SU-DHL-6 (cell line): ENCODE data around the gene USP25.

ENCODE experiments used
- H2AFZ ChIP-seq: fragments of 200-600 bp; sonication (generic); 2 replicates; pipeline ENCODE4 v1.6.1; 2014; ENCODE audit warnings: low read depth, mild to moderate bottlenecking, moderate library complexity, mixed read lengths, antibody characterized with exemption, low read length; ENCODE audit not compliant: severe bottlenecking
- H3F3A ChIP-seq: fragments of 200-600 bp; shearing (Covaris generic); 2 replicates; pipeline ENCODE4 v1.6.0; 2016; ENCODE audit warnings: antibody characterized with exemption, mild to moderate bottlenecking; ENCODE audit not compliant: insufficient read depth
- H3K27ac ChIP-seq: fragments of 200-600 bp; sonication (generic); 2 replicates; pipeline ENCODE4 v1.5.1; 2016; ENCODE audit warnings: low read depth, mild to moderate bottlenecking, low read length, moderate library complexity, mixed read lengths
- H3K27me3 ChIP-seq: fragments of 200-600 bp; sonication (generic), shearing (Covaris generic); 2 replicates; pipeline ENCODE4 v1.6.0; 2014; ENCODE audit warnings: mild to moderate bottlenecking, low read length
- H3K36me3 ChIP-seq: fragments of 200-600 bp; sonication (generic); 2 replicates; pipeline ENCODE4 v1.6.1; 2014; ENCODE audit warnings: mild to moderate bottlenecking, low read length, mixed read lengths
- H3K4me2 ChIP-seq: fragments of 300-600, 200-600 bp; shearing (Covaris generic), sonication (generic); 2 replicates; pipeline ENCODE4 v1.6.0; 2014; ENCODE audit warnings: low read length, low read depth, mild to moderate bottlenecking; ENCODE audit not compliant: poor library complexity, severe bottlenecking
- H3K4me3 ChIP-seq: fragments of 200-600 bp; sonication (generic); 2 replicates; pipeline ENCODE4 v1.5.1; 2014; ENCODE audit warnings: antibody characterized with exemption, low read length, mild to moderate bottlenecking, mixed read lengths; ENCODE audit not compliant: insufficient read depth, poor library complexity, severe bottlenecking
- H3K79me2 ChIP-seq: fragments of 200-600 bp; sonication (generic); 2 replicates; pipeline ENCODE4 v1.6.1; 2014; ENCODE audit warnings: mild to moderate bottlenecking, low read length, moderate library complexity; ENCODE audit not compliant: insufficient read depth
- H3K9ac ChIP-seq: fragments of 200-600 bp; sonication (generic); 2 replicates; pipeline ENCODE4 v1.7.0; 2014; ENCODE audit warnings: mild to moderate bottlenecking, low read length
- H3K9me2 ChIP-seq: fragments of 200-600 bp; sonication (generic); replicated peaks from 2 replicates; pipeline ENCODE4 v1.6.1; 2014; ENCODE audit warnings: low read length; ENCODE audit not compliant: insufficient read depth
- H3K9me3 ChIP-seq: fragments of 200-600 bp; sonication (generic); 2 replicates; pipeline ENCODE4 v1.6.1; 2014; ENCODE audit warnings: low read length, mixed read lengths; ENCODE audit not compliant: insufficient read depth
- H4K20me1 ChIP-seq: fragments of 200-600 bp; sonication (generic); 2 replicates; pipeline ENCODE4 v1.6.1; 2014; ENCODE audit warnings: low read depth, mild to moderate bottlenecking, antibody characterized with exemption, low read length, moderate library complexity, mixed read lengths
- EZH2phosphoT487 ChIP-seq: fragments of 200-600 bp; sonication (generic), shearing (Covaris generic); conservative IDR thresholded peaks from 2 replicates; pipeline ENCODE4 v1.6.1; 2018; ENCODE audit warnings: mild to moderate bottlenecking, antibody characterized with exemption, low read length, moderate library complexity, mixed read lengths
- TF ChIP-seq, protein P1 (sequence below): fragments of 200-600 bp; sonication (generic); IDR thresholded peaks from one replicate; pipeline ENCODE4 v1.5.1; 2017; ENCODE audit warnings: antibody characterized with exemption, mild to moderate bottlenecking, low read length, moderate library complexity; ENCODE audit not compliant: insufficient read depth, poor library complexity, severe bottlenecking

Gene USP25

DNA sequence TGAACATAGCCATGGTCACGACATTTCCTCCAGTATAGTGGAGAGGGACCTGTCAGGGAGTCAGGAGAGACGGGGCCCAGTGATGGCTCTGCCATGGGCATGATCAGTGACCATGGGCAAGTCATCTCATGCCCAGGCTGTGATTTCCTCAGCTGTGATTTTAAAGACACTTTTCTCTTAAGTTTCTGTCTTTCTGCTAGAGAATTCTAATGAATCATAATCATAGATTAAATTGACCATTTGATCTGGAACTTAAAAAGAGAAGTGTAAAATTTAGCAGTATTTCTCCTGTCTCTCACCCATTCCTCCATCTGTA lies 112.7 kb downstream of the USP25 start:
- Histone ChIP-seq H3K27me3 (no peaks in the 10 kb centered on the region), H2AFZ (no peak overlapping the region), H4K20me1 (no peaks in the 10 kb centered on the region), H3K9me3 (no peaks in the 10 kb centered on the region), H3F3A (no peaks in the 10 kb centered on the region), H3K36me3 (no peaks in the 10 kb centered on the region; the same call in 1 of the 2 replicates), H3K4me2 (no peak overlapping the region), H3K9ac (no peak overlapping the region), H3K4me3 (no peak overlapping the region), H3K79me2 (no peaks in the 10 kb centered on the region), H3K27ac (no peak overlapping the region), H3K9me2 (no peaks in the 10 kb centered on the region)
- TF ChIP-seq, protein P1, sequence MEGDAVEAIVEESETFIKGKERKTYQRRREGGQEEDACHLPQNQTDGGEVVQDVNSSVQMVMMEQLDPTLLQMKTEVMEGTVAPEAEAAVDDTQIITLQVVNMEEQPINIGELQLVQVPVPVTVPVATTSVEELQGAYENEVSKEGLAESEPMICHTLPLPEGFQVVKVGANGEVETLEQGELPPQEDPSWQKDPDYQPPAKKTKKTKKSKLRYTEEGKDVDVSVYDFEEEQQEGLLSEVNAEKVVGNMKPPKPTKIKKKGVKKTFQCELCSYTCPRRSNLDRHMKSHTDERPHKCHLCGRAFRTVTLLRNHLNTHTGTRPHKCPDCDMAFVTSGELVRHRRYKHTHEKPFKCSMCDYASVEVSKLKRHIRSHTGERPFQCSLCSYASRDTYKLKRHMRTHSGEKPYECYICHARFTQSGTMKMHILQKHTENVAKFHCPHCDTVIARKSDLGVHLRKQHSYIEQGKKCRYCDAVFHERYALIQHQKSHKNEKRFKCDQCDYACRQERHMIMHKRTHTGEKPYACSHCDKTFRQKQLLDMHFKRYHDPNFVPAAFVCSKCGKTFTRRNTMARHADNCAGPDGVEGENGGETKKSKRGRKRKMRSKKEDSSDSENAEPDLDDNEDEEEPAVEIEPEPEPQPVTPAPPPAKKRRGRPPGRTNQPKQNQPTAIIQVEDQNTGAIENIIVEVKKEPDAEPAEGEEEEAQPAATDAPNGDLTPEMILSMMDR: no peak

DNA sequence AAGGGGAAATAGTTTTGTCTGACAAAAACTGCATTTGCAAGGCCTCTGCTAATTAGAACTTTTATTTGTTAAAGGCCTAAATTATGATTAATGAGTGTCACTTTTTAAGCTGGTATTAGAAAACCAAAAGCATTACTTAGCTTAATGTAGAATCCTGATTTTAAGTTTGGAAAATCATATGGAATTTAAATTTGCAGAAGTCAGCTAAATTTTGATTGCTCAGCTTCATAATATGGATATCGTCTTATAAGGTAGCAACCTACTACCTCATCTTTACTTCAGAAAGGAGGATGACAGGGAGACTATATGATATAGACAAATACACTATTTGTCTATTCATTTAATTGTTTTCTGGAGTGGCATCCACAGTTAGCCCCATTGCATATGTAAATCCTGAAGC lies 114.0 kb downstream of the USP25 start:
- Histone ChIP-seq H3K9me3 (no peaks in the 10 kb centered on the region), H3K27ac (no peak overlapping the region), H3K9ac (no peak overlapping the region), H3K36me3 (no peaks in the 10 kb centered on the region; the same call in 1 of the 2 replicates), H2AFZ (no peak overlapping the region), H4K20me1 (no peaks in the 10 kb centered on the region), H3F3A (no peaks in the 10 kb centered on the region), H3K4me3 (no peak overlapping the region), H3K27me3 (no peaks in the 10 kb centered on the region), H3K9me2 (no peaks in the 10 kb centered on the region), H3K4me2 (no peak overlapping the region), H3K79me2 (no peaks in the 10 kb centered on the region)
- no peak for TF ChIP-seq EZH2phosphoT487

DNA sequence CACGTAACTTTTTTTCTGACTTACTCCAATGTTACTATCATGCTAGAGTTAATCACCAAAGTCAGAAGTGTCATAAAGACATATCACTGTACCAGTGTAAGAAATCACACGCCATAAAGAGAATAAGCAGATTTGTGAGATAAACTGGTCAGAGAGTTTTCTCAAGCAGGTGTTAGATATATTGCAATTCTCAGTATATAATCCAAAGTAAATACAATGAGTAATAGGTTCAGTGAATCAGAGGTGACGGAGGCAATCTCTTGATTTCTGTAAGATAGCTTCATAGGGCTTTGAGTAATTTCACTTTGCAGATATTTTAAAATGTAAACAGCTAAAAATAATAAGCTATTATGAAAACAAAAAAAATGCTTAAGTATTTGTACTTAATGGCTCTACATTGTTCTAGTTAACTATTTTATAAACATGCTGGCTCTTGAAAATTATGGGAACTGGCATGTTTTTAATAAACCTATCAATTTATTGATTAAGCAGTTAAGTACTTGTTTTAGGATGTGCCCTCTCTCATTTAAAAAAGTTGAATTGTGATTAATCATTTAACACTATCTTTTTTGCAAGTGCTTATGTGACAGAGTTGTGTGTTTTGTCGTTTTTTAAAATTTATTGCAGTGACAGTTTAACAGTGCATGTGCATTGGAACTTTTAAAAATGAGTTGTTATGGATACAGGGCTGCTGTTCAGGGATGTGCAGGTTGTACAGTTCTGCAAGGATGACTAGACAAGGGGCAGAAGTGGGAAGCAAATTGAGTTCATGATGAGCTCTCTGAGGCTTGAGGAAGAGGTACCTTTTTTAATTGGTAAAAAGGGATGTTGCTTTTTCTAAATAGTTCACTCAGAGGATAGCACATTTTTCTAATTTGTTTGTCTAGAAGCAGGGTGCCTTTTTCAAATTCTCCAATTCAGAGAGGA lies 119.1 kb downstream of the USP25 start:
- Histone ChIP-seq H3K4me2 (no peak overlapping the region), H3K79me2 (no peaks in the 10 kb centered on the region), H3K9me3 (no peaks in the 10 kb centered on the region), H2AFZ (no peak overlapping the region), H3K27me3 (no peaks in the 10 kb centered on the region), H3K27ac (no peak overlapping the region), H3K4me3 (no peak overlapping the region), H3F3A (no peaks in the 10 kb centered on the region), H4K20me1 (no peaks in the 10 kb centered on the region), H3K36me3 (peaks cover 7% of the 10 kb centered on the region; the same call in 1 of the 2 replicates), H3K9ac (no peak overlapping the region), H3K9me2 (no peaks in the 10 kb centered on the region)
- TF ChIP-seq EZH2phosphoT487: no peak
- TF ChIP-seq, protein P1: no peak

DNA sequence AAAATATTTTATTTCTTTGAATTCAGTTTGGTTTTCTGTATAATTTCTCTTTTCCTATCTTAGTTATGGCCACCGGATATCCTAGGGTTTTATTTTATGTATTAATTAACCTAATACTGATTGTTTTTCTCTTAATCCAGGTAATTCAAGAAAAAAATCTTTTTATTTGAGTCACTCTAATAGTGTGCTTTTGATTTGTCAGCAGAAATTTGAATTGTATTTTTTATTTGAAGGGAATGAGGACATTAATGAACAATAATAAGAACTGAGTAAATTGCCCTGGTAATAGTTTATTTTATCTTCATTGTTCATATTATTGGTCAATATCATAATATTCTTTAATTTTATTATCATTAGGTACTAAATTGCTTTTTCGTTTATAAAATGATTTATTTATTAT lies 120.1 kb downstream of the USP25 start:
- H3K27me3 ChIP-seq: no peaks in the 10 kb centered on the region
- no peaks in the 10 kb centered on the region for H3K79me2 ChIP-seq
- no peak overlapping the region for H3K27ac ChIP-seq
- no peaks in the 10 kb centered on the region for H3K9me2 ChIP-seq
- no peak overlapping the region for H3K4me3 ChIP-seq
- H3K36me3 ChIP-seq: peaks cover 7% of the 10 kb centered on the region; the same call in 1 of the 2 replicates
- no peaks in the 10 kb centered on the region for H3F3A ChIP-seq
- H2AFZ ChIP-seq: no peak overlapping the region
- H3K9ac ChIP-seq: no peak overlapping the region
- no peaks in the 10 kb centered on the region for H3K9me3 ChIP-seq
- no peaks in the 10 kb centered on the region for H4K20me1 ChIP-seq
- TF ChIP-seq, protein P1: no peak
- no peak for TF ChIP-seq EZH2phosphoT487
- no peak overlapping the region for H3K4me2 ChIP-seq
